GM12878 (cell line): ENCODE results near the gene GAREM1. TPM values are rescaled to one million over a fixed set of nuclear protein-coding genes. Genes with fewer than 3 reads are reported as not detected.

Experiments used
- ATAC-seq: fragments of 200-7000 bp; cut with Tn5 transposase; 3 replicates; pipeline ENCODE4 v1.9.1; 2020; ENCODE audit warnings: mild to moderate bottlenecking, moderate library complexity
- BruUV-seq: library from RNA; stranded (reverse); fragments of 400-500 nt; replicated peaks from 2 replicates; lab custom pipeline; 2021; lab: Mats Ljungman, UMichigan
- CTCF ChIA-PET: fragments of 300-600 bp; sonication (Branson Sonifier 250); formaldehyde crosslinking; extraction: SDS; loops from one replicate; lab custom pipeline; 2021; ENCODE audit warnings: inconsistent platforms; lab: Yijun Ruan, JAX
- POLR2A ChIA-PET: fragments of 350-600 bp; formaldehyde crosslinking; extraction: SDS; loops from one replicate; lab custom pipeline; 2021; ENCODE audit warnings: inconsistent platforms; lab: Charles Lee
- RAD21 ChIA-PET: fragments of 300-600 bp; sonication (Branson Sonifier 250); formaldehyde crosslinking; loops from one replicate; lab custom pipeline; 2023; ENCODE audit warnings: antibody characterized with exemption; ENCODE audit not compliant: unreplicated experiment; lab: Charles Lee
- SMC1A ChIA-PET: fragments of 300-600 bp; sonication (Branson Sonifier 250); formaldehyde crosslinking; loops from one replicate; lab custom pipeline; 2023; ENCODE audit not compliant: unreplicated experiment, uncharacterized antibody; lab: Charles Lee
- DNase-seq: peaks from one replicate; pipeline ENCODE4 v3.0.0-alpha.2; 2011; ENCODE audit warnings: low read depth, low spot score
- FAIRE-seq: peaks from 3 replicates; lab custom pipeline; 2011; peaks lifted over from hg19 to GRCh38; lab: Jason Lieb, UNC
- H2AFZ ChIP-seq: 2 replicates; pipeline ENCODE4 v1.6.0; 2011; ENCODE audit warnings: low read depth, low read length, control low read depth; ENCODE audit not compliant: control insufficient read depth
- H3K27ac ChIP-seq: 2 replicates; pipeline ENCODE4 v1.5.1; 2011; ENCODE audit warnings: control low read depth; ENCODE audit not compliant: control insufficient read depth, insufficient read depth
- H3K27me3 ChIP-seq, 2 experiments: replicated peaks in 1 of 2; 2 replicates each; pipeline versions ENCODE4 v1.6.0 to v1.6.1; 2011; ENCODE audit warnings: low read length in 1 of 2; ENCODE audit not compliant: control insufficient read depth in 2 of 2, insufficient read depth in 2 of 2
- H3K36me3 ChIP-seq, 2 experiments: 2 replicates each; pipeline ENCODE4 v1.5.1; 2011; ENCODE audit warnings: low read length in 1 of 2; ENCODE audit not compliant: control insufficient read depth in 2 of 2, insufficient read depth in 2 of 2
- H3K4me1 ChIP-seq: 2 replicates; pipeline ENCODE4 v1.6.1; 2011; ENCODE audit warnings: mild to moderate bottlenecking, low read length, moderate library complexity, mixed read lengths; ENCODE audit not compliant: control insufficient read depth, insufficient read depth
- H3K4me2 ChIP-seq: 2 replicates; pipeline ENCODE4 v1.6.0; 2011; ENCODE audit warnings: control low read depth; ENCODE audit not compliant: control insufficient read depth, insufficient read depth
- H3K4me3 ChIP-seq: fragments of 200-600 bp; sonication (generic); 2 replicates; pipeline ENCODE4 v1.5.1; 2016
- H3K79me2 ChIP-seq: 2 replicates; pipeline ENCODE4 v1.6.0; 2011; ENCODE audit warnings: low read length; ENCODE audit not compliant: control insufficient read depth, insufficient read depth
- H3K9ac ChIP-seq: 2 replicates; pipeline ENCODE4 v1.8.0; 2011; ENCODE audit warnings: low read length, control low read depth, mixed read lengths; ENCODE audit not compliant: control insufficient read depth, insufficient read depth
- H3K9me3 ChIP-seq: replicated peaks from 3 replicates; pipeline ENCODE4 v1.5.1; 2011; ENCODE audit warnings: mild to moderate bottlenecking, low read length; ENCODE audit not compliant: control insufficient read depth, insufficient read depth
- H4K20me1 ChIP-seq: 2 replicates; pipeline ENCODE4 v1.6.0; 2011; ENCODE audit not compliant: control insufficient read depth, insufficient read depth
- ASH2L ChIP-seq: fragments of 300-600, 200-600 bp; sonication (generic); IDR thresholded peaks from 2 replicates; pipeline ENCODE4 v1.6.1; 2017; ENCODE audit warnings: low read depth, mild to moderate bottlenecking, borderline replicate concordance
- ATF7 ChIP-seq: fragments of 450-650 bp; IDR thresholded peaks from 2 replicates; pipeline ENCODE4 v1.6.1; 2016; ENCODE audit warnings: low read depth, mild to moderate bottlenecking
- BACH1 ChIP-seq: fragments of 450-650 bp; IDR thresholded peaks from 2 replicates; pipeline ENCODE4 v1.6.1; 2017; ENCODE audit warnings: mild to moderate bottlenecking, borderline replicate concordance
- GABPA ChIP-seq: IDR thresholded peaks from 2 replicates; pipeline ENCODE4 v1.6.1; 2014; ENCODE audit warnings: antibody characterized with exemption, low read depth, mild to moderate bottlenecking, inconsistent platforms
- HCFC1 ChIP-seq: fragments of 150-350 bp; IDR thresholded peaks from 2 replicates; pipeline ENCODE4 v1.6.1; 2014; ENCODE audit warnings: low read length
- IRF4 ChIP-seq: IDR thresholded peaks from 2 replicates; pipeline ENCODE4 v1.6.1; 2011; ENCODE audit warnings: low read depth, low read length
- KLF5 ChIP-seq: fragments of 450-650 bp; IDR thresholded peaks from 2 replicates; pipeline ENCODE4 v1.6.1; 2014; ENCODE audit warnings: mild to moderate bottlenecking; ENCODE audit not compliant: partially characterized antibody
- NFYA ChIP-seq: IDR thresholded peaks from 2 replicates; pipeline ENCODE4 v1.6.1; 2011; ENCODE audit warnings: low read depth, mild to moderate bottlenecking, low read length, improper control_type of control experiment, borderline replicate concordance
- NRF1 ChIP-seq: conservative IDR thresholded peaks from 2 replicates; pipeline ENCODE4 v1.6.1; 2011; ENCODE audit warnings: mild to moderate bottlenecking, low read depth, low read length, improper control_type of control experiment
- PAX5 ChIP-seq: IDR thresholded peaks from 2 replicates; pipeline ENCODE4 v1.6.1; 2011; ENCODE audit warnings: low read depth, low read length, borderline replicate concordance
- RAD51 ChIP-seq: fragments of 450-650 bp; IDR thresholded peaks from 2 replicates; pipeline ENCODE4 v1.6.1; 2016; ENCODE audit warnings: moderate library complexity, mild to moderate bottlenecking, inconsistent platforms
- STAT1 ChIP-seq: fragments of 450-650 bp; conservative IDR thresholded peaks from 2 replicates; pipeline ENCODE4 v1.6.1; 2014; ENCODE audit warnings: antibody characterized with exemption, mild to moderate bottlenecking
- TARDBP ChIP-seq: IDR thresholded peaks from 2 replicates; pipeline ENCODE4 v1.6.1; 2016; ENCODE audit warnings: borderline replicate concordance
- WGBS: methylation state at CpG from one replicate; pipeline ENCODE4 v1.1.6; 2016; ENCODE audit warnings: low lambda C conversion rate; ENCODE audit not compliant: insufficient replicate concordance, insufficient coverage; ENCODE audit errors: missing lambda C conversion rate; 5-methylcytosine and 5-hydroxymethylcytosine counted together
- in situ Hi-C: fragments of 300-500 bp; cut with MboI; formaldehyde crosslinking; loops from 9 replicates; pipeline ENCODE4 v1.14.3; 2018; ENCODE audit warnings: mixed read lengths
- intact Hi-C: fragments of 100-400 bp; cut with micrococcal nuclease; formaldehyde crosslinking; loops from one replicate; pipeline ENCODE4 v1.14.2; 2022; ENCODE audit not compliant: unreplicated experiment
- polyA plus RNA-seq, 11 experiments: library from polyadenylated mRNA; depleted of rRNA in 4 of 11; unstranded in 6 of 11; stranded (reverse) in 5 of 11; fragments of >200 nt; fragmentation: Nextera tagmentation in 4 of 11; fragmentation: Illumina TruSeq in 1 of 11; extraction: Ambion mirVana in 4 of 11; extraction: Trizol in 1 of 11; gene quantifications; 1 replicate in 1 of 11; 2 replicates in 10 of 11; pipeline versions ENCODE4 v1.2.1 to v1.2.3, GENCODE V29; 2011 to 2016; ENCODE audit warnings: inconsistent platforms in 2 of 11, missing spikeins in 2 of 11, low read depth in 1 of 11
- total RNA-seq, 4 experiments: library from RNA; depleted of rRNA in 3 of 4; stranded (reverse); fragments of >200 nt in 3 of 4; fragmentation: Illumina TruSeq in 1 of 4; extraction: Trizol in 1 of 4; gene quantifications; 2 replicates each; pipeline versions ENCODE4 v1.2.1 to v1.2.3, GENCODE V29; 2013 to 2021
- TF ChIP-seq, protein P1 (sequence below): fragments of 450-650 bp; IDR thresholded peaks from 2 replicates; pipeline ENCODE4 v1.6.1; 2018; ENCODE audit warnings: mild to moderate bottlenecking, low read depth, moderate library complexity; ENCODE audit not compliant: partially characterized antibody
- TF ChIP-seq, protein P2 (sequence below): fragments of 450-650 bp; IDR thresholded peaks from 2 replicates; pipeline ENCODE4 v1.6.1; 2018; ENCODE audit warnings: borderline replicate concordance, mild to moderate bottlenecking; ENCODE audit not compliant: partially characterized antibody
- TF ChIP-seq, protein P3 (sequence below): fragments of 450-650 bp; formaldehyde crosslinking; IDR thresholded peaks from 2 replicates; pipeline ENCODE4 v1.4.0; 2020; ENCODE audit warnings: mild to moderate bottlenecking, moderate library complexity

GAREM1 gene
- total and polyA plus RNA-seq, 10 of the 15 experiments (the other 5 are each of a cell fraction or from before 2014, with no cell fraction given) = 0.05 to 0.29 (median 0.05) TPM; not detected in 7

DNA sequence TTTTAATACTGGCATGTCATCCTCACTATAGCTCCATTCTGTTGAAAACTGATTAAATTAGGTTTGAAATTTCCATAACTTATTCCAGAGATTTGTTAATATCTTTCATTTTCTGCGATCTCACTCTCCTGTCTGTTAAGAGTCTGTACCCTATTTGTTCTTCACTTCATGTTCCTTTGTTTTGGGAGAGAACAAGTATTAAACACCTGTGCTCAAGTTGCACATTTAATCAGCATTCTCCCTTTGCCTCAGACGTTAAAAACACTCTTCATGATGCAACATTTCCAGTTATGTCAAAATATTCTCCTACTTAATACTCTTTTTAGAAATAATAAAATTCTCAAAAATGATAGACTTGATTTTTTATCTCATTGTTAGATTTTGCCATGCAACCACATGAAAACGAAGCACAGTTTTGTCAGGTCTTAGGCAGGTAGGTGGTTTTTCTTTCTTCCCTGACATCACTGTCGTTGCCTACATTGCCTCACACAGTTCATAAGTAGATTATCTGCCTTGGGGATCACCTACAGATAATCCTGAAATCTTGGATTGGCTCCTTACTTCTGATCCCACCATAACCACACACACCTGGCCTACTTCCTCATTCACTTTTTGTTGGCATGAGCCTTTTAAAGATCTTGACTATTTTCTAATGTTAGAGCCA is 109.9 kb downstream of the GAREM1 start:
- no peak overlapping the region for H2AFZ ChIP-seq
- no peaks in the 10 kb centered on the region for H3K4me1 ChIP-seq
- ChIA-PET RAD21 (no interaction called here), POLR2A (no interaction called here), SMC1A (no interaction called here), CTCF (no interaction called here)
- 7% methylated on average over 4 of the region's 4 CpGs for WGBS
- no peak overlapping the region for H3K9ac ChIP-seq
- intact Hi-C loops (no loop called here), in situ Hi-C loops (no loop called here)
- H3K9me3 ChIP-seq = no peaks in the 10 kb centered on the region
- H4K20me1 ChIP-seq = no peaks in the 10 kb centered on the region
- FAIRE-seq = no peak
- no peak overlapping the region for H3K27ac ChIP-seq
- H3K4me3 ChIP-seq = no peak overlapping the region
- no peak for DNase-seq
- no peak for ATAC-seq
- no peaks in the 10 kb centered on the region for H3K36me3 ChIP-seq
- no peaks in the 10 kb centered on the region for H3K79me2 ChIP-seq
- no peak overlapping the region for H3K4me2 ChIP-seq
- no TSS peak for BruUV-seq
- H3K27me3 ChIP-seq = no peaks in the 10 kb centered on the region
- TF ChIP-seq IRF4 = no peak
- TF ChIP-seq PAX5 = no peak
- TF ChIP-seq NRF1 = no peak
- TF ChIP-seq, protein P1, sequence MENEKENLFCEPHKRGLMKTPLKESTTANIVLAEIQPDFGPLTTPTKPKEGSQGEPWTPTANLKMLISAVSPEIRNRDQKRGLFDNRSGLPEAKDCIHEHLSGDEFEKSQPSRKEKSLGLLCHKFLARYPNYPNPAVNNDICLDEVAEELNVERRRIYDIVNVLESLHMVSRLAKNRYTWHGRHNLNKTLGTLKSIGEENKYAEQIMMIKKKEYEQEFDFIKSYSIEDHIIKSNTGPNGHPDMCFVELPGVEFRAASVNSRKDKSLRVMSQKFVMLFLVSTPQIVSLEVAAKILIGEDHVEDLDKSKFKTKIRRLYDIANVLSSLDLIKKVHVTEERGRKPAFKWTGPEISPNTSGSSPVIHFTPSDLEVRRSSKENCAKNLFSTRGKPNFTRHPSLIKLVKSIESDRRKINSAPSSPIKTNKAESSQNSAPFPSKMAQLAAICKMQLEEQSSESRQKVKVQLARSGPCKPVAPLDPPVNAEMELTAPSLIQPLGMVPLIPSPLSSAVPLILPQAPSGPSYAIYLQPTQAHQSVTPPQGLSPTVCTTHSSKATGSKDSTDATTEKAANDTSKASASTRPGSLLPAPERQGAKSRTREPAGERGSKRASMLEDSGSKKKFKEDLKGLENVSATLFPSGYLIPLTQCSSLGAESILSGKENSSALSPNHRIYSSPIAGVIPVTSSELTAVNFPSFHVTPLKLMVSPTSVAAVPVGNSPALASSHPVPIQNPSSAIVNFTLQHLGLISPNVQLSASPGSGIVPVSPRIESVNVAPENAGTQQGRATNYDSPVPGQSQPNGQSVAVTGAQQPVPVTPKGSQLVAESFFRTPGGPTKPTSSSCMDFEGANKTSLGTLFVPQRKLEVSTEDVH = no peak
- no peak for TF ChIP-seq ATF7
- TF ChIP-seq NFYA = no peak
- TF ChIP-seq STAT1 = no peak
- no peak for TF ChIP-seq KLF5
- TF ChIP-seq, protein P2, sequence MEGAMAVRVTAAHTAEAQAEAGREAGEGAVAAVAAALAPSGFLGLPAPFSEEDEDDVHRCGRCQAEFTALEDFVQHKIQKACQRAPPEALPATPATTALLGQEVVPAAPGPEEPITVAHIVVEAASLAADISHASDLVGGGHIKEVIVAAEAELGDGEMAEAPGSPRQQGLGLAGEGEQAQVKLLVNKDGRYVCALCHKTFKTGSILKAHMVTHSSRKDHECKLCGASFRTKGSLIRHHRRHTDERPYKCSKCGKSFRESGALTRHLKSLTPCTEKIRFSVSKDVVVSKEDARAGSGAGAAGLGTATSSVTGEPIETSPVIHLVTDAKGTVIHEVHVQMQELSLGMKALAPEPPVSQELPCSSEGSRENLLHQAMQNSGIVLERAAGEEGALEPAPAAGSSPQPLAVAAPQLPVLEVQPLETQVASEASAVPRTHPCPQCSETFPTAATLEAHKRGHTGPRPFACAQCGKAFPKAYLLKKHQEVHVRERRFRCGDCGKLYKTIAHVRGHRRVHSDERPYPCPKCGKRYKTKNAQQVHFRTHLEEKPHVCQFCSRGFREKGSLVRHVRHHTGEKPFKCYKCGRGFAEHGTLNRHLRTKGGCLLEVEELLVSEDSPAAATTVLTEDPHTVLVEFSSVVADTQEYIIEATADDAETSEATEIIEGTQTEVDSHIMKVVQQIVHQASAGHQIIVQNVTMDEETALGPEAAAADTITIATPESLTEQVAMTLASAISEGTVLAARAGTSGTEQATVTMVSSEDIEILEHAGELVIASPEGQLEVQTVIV = no peak
- no peak for TF ChIP-seq RAD51
- no peak for TF ChIP-seq TARDBP
- TF ChIP-seq ASH2L = no peak
- TF ChIP-seq, protein P3, sequence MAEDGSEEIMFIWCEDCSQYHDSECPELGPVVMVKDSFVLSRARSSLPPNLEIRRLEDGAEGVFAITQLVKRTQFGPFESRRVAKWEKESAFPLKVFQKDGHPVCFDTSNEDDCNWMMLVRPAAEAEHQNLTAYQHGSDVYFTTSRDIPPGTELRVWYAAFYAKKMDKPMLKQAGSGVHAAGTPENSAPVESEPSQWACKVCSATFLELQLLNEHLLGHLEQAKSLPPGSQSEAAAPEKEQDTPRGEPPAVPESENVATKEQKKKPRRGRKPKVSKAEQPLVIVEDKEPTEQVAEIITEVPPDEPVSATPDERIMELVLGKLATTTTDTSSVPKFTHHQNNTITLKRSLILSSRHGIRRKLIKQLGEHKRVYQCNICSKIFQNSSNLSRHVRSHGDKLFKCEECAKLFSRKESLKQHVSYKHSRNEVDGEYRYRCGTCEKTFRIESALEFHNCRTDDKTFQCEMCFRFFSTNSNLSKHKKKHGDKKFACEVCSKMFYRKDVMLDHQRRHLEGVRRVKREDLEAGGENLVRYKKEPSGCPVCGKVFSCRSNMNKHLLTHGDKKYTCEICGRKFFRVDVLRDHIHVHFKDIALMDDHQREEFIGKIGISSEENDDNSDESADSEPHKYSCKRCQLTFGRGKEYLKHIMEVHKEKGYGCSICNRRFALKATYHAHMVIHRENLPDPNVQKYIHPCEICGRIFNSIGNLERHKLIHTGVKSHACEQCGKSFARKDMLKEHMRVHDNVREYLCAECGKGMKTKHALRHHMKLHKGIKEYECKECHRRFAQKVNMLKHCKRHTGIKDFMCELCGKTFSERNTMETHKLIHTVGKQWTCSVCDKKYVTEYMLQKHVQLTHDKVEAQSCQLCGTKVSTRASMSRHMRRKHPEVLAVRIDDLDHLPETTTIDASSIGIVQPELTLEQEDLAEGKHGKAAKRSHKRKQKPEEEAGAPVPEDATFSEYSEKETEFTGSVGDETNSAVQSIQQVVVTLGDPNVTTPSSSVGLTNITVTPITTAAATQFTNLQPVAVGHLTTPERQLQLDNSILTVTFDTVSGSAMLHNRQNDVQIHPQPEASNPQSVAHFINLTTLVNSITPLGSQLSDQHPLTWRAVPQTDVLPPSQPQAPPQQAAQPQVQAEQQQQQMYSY = no peak
- TF ChIP-seq BACH1 = no peak
- no peak for TF ChIP-seq GABPA
- no peak for TF ChIP-seq HCFC1
